A549 (cell line): ENCODE data around the gene BACH1. TPM values are rescaled to one million over a fixed set of nuclear protein-coding genes. Genes with fewer than 3 reads are reported as not detected.

Experiments used
- ATAC-seq, 2 experiments: fragments of 200-7000 bp in 1 of 2; fragments of >200 bp in 1 of 2; cut with Nextera tagmentation in 1 of 2; cut with Tn5 transposase in 1 of 2; 3 replicates each; pipeline versions ENCODE4 v1.8.0 to v1.9.1; 2018 to 2020; ENCODE audit warnings: mild to moderate bottlenecking in 1 of 2, moderate library complexity in 1 of 2
- CTCF ChIA-PET: fragments of 300-600 bp; sonication (Branson Sonifier 250); formaldehyde crosslinking; extraction: SDS; loops from one replicate; lab custom pipeline; 2021; ENCODE audit warnings: antibody characterized with exemption, inconsistent platforms; lab: Yijun Ruan, JAX
- POLR2A ChIA-PET: fragments of 350-600 bp; formaldehyde crosslinking; extraction: SDS; loops from one replicate; lab custom pipeline; 2021; ENCODE audit warnings: antibody characterized with exemption, inconsistent platforms; lab: Yijun Ruan, JAX
- DNase-seq, 2 experiments: peaks; one replicate each; pipeline versions ENCODE4 v3.0.0 to v3.0.0-alpha.2; 2011 to 2016; ENCODE audit warnings: low read depth in 1 of 2, low spot score in 1 of 2
- FAIRE-seq: peaks from 2 replicates; lab custom pipeline; 2011; peaks lifted over from hg19 to GRCh38; lab: Jason Lieb, UNC
- H3K27ac ChIP-seq, 2 experiments: fragments of >200 bp; sonication (Bioruptor Twin); formaldehyde crosslinking; 3 replicates each; pipeline ENCODE4 v1.5.1; 2016 to 2017
- H3K4me1 ChIP-seq: fragments of >200 bp; sonication (Bioruptor Twin); formaldehyde crosslinking; 3 replicates; pipeline ENCODE4 v1.6.1; 2016
- H3K4me2 ChIP-seq: fragments of >200 bp; sonication (Bioruptor Twin); formaldehyde crosslinking; 3 replicates; pipeline ENCODE4 v1.6.1; 2016
- H3K4me3 ChIP-seq: fragments of >200 bp; sonication (Bioruptor Twin); formaldehyde crosslinking; 3 replicates; pipeline ENCODE4 v1.5.1; 2016
- H3K9me3 ChIP-seq: fragments of >200 bp; sonication (Bioruptor Twin); formaldehyde crosslinking; 3 replicates; pipeline ENCODE4 v1.6.1; 2016
- BHLHE40 ChIP-seq: IDR thresholded peaks from 2 replicates; pipeline ENCODE4 v1.6.1; 2012; ENCODE audit warnings: low read depth, low read length, inconsistent platforms
- CBX8 ChIP-seq: fragments of 200-600 bp; sonication (generic); IDR thresholded peaks from 2 replicates; pipeline ENCODE4 v1.6.1; 2016
- EHMT2 ChIP-seq: fragments of 200-600 bp; sonication (generic); IDR thresholded peaks from 2 replicates; pipeline ENCODE4 v1.6.1; 2016; ENCODE audit warnings: antibody characterized with exemption, low read depth, mild to moderate bottlenecking, moderate library complexity
- EP300 ChIP-seq, 2 experiments: fragments of >200 bp; sonication (Bioruptor Twin); formaldehyde crosslinking; IDR thresholded peaks; 2 replicates in 1 of 2; 3 replicates in 1 of 2; pipeline ENCODE4 v1.6.1; 2016 to 2017
- ESRRA ChIP-seq: fragments of 150-350 bp; IDR thresholded peaks from 2 replicates; pipeline ENCODE4 v1.6.1; 2014; ENCODE audit warnings: mild to moderate bottlenecking, low read length, borderline replicate concordance
- FOSL2 ChIP-seq, 2 experiments: fragments of 450-650 bp in 1 of 2; fragments of >200 bp in 1 of 2; sonication (Bioruptor Twin) in 1 of 2; formaldehyde crosslinking; IDR thresholded peaks; 2 replicates each; pipeline versions ENCODE4 v1.5.0 to v1.6.1; 2016 to 2020; ENCODE audit warnings: mild to moderate bottlenecking in 1 of 2, moderate library complexity in 1 of 2
- GATA3 ChIP-seq: IDR thresholded peaks from 2 replicates; pipeline ENCODE4 v1.6.1; 2012; ENCODE audit warnings: borderline replicate concordance
- HDAC2 ChIP-seq: fragments of 200-600 bp; sonication (generic); IDR thresholded peaks from 2 replicates; pipeline ENCODE4 v1.6.1; 2016
- HOXA7 ChIP-seq: fragments of 250-450 bp; sonication (Bioruptor Pico); IDR thresholded peaks from 2 replicates; pipeline ENCODE4 v1.5.0; 2020; ENCODE audit warnings: mild to moderate bottlenecking, moderate library complexity
- KDM5A ChIP-seq: fragments of 200-600 bp; sonication (generic); IDR thresholded peaks from 2 replicates; pipeline ENCODE4 v1.6.1; 2016; ENCODE audit warnings: antibody characterized with exemption, mild to moderate bottlenecking
- MAFK ChIP-seq: fragments of 450-650 bp; IDR thresholded peaks from 2 replicates; pipeline ENCODE4 v1.6.1; 2014; ENCODE audit not compliant: partially characterized antibody
- MAZ ChIP-seq: fragments of 150-350 bp; IDR thresholded peaks from 2 replicates; pipeline ENCODE4 v1.6.1; 2014; ENCODE audit warnings: antibody characterized with exemption, low read depth, low read length, borderline replicate concordance
- NPAS2 ChIP-seq: fragments of 250-450 bp; sonication (Bioruptor Pico); IDR thresholded peaks from 2 replicates; pipeline ENCODE4 v1.8.0; 2022; ENCODE audit warnings: mild to moderate bottlenecking, moderate library complexity, borderline replicate concordance
- PBX3 ChIP-seq: IDR thresholded peaks from 2 replicates; pipeline ENCODE4 v1.6.1; 2012
- POLR2A ChIP-seq: IDR thresholded peaks from 2 replicates; pipeline ENCODE4 v1.6.1; 2012; ENCODE audit warnings: mild to moderate bottlenecking, low read length
- RAD21 ChIP-seq, 2 experiments: fragments of >200 bp in 1 of 2; sonication (Bioruptor Twin) in 1 of 2; formaldehyde crosslinking in 1 of 2; IDR thresholded peaks in 1 of 2; conservative IDR thresholded peaks in 1 of 2; 2 replicates in 1 of 2; 3 replicates in 1 of 2; pipeline ENCODE4 v1.6.1; 2012 to 2018; ENCODE audit warnings: inconsistent platforms in 1 of 2
- RCOR1 ChIP-seq: fragments of 150-350 bp; IDR thresholded peaks from 2 replicates; pipeline ENCODE4 v1.6.1; 2014; ENCODE audit warnings: antibody characterized with exemption, low read length, low read depth
- TFCP2L1 ChIP-seq: fragments of 250-450 bp; sonication (Bioruptor Pico); IDR thresholded peaks from 2 replicates; pipeline ENCODE4 v1.5.0; 2021; ENCODE audit warnings: mild to moderate bottlenecking
- TP53 ChIP-seq: fragments of 250-450 bp; sonication (Bioruptor Pico); IDR thresholded peaks from 2 replicates; pipeline ENCODE4 v1.5.0; 2021; ENCODE audit warnings: mild to moderate bottlenecking, moderate library complexity
- ZSCAN20 ChIP-seq: fragments of 250-450 bp; sonication (Bioruptor Pico); IDR thresholded peaks from 2 replicates; pipeline ENCODE4 v1.8.0; 2022; ENCODE audit warnings: mild to moderate bottlenecking, moderate library complexity
- WGBS: methylation state at CpG from one replicate; pipeline ENCODE4 v1.1.6; 2017; ENCODE audit errors: missing lambda C conversion rate; 5-methylcytosine and 5-hydroxymethylcytosine counted together
- polyA plus RNA-seq, 4 experiments: library from polyadenylated mRNA; depleted of rRNA in 3 of 4; stranded (reverse); fragments of >200 nt; fragmentation: RNase III in 1 of 4; extraction: RNeasy Plus Mini Kit Qiagen cat#74134 plus additional on column Dnase treatment in 1 of 4; gene quantifications; 2 replicates in 3 of 4; 3 replicates in 1 of 4; pipeline ENCODE4 v1.2.3, GENCODE V29; 2011 to 2017
- TF ChIP-seq, protein P1 (sequence below): IDR thresholded peaks from 2 replicates; pipeline ENCODE4 v1.6.1; 2012; ENCODE audit warnings: low read depth, borderline replicate concordance
- TF ChIP-seq, protein P2 (sequence below): fragments of >200 bp; sonication (Bioruptor Twin); formaldehyde crosslinking; IDR thresholded peaks from 3 replicates; pipeline ENCODE4 v1.5.1; 2016
- TF ChIP-seq, protein P3 (sequence below): fragments of >200 bp; sonication (Bioruptor Twin); formaldehyde crosslinking; IDR thresholded peaks from 3 replicates; pipeline ENCODE4 v1.6.1; 2016

The BACH1 gene
- polyA plus RNA-seq, 2 of the 4 experiments (the other 2 are of a cell fraction) = 5.0 to 21.4 TPM

DNA sequence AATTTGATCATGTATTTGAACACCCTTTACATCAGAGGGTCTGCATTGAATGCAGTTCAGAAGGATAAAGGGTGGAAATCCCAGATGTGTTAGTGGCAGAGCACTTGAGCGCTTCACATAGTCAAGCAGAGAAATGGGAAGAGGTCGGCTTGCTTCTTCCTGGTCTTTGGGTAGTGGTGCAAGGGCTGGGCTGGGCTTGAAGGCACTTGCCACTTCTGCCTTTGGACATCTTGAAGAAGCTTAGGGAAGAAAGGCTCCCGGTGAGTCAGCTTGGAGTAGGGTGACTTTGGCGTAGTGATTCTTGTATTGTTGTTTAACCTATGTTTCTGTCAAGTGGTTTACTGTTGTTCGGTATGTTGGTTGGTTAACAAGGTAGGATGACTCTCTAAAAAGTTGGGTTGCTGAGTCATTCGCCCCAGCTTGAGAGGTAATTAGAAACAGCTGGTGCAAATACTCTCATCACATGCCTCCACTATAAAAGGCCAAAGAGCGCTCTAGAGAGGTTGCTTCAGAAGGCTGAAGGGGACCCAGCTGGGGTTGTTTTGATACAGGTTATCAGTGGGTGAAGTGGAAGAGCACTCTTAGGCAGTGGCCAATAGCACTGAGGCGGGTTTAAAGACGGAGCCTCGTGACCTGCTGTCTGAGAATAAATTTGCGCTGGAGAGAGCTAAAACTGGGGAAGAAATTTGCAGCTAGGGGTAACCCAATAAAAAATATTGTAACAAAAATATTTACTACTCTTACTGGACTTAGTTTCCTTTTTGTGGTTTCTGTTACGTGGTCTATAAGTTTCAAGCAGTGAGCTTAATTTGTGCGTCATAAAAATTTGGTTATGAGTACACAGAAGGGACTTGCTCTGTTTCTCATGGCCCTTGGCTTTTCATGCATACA lies 1.4 kb downstream of the BACH1 start:
- TF ChIP-seq MAFK (peak; percentile 59), GATA3 (no peak), FOSL2 (IDR thresholded peaks at IDR 0.05) (0 out of 2 replicates have a peak, but pooled peaks have one; percentile 13), FOSL2 (CRISPR knock-in tag; IDR thresholded peaks at IDR 0.05) (peak; percentile 39; the same call in 1 of the 2 replicates), RAD21 (conservative IDR thresholded peaks at IDR 0.05 in 1 of 2, IDR thresholded peaks at IDR 0.05 in 1 of 2) (no peak)
- TF ChIP-seq, protein P1, sequence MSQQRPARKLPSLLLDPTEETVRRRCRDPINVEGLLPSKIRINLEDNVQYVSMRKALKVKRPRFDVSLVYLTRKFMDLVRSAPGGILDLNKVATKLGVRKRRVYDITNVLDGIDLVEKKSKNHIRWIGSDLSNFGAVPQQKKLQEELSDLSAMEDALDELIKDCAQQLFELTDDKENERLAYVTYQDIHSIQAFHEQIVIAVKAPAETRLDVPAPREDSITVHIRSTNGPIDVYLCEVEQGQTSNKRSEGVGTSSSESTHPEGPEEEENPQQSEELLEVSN = no peak
- Histone ChIP-seq H3K9me3 (no peaks in the 10 kb centered on the region), H3K4me2 (peak overlapping the region; percentile 85), H3K4me3 (peak overlapping the region; percentile 94), H3K27ac (peak overlapping the region; percentile 88 to 98), H3K4me1 (peaks cover 47% of the 10 kb centered on the region)
- POLR2A ChIA-PET = interaction anchor here (0.7 to 2.3 kb wide), 4 partner anchors 14 to 185 kb away, joined by 3 to 6 read pairs (median 4); no protein-coding TSS in a partner anchor
- FAIRE-seq (no peak), DNase-seq (peak; percentile 13 to 53), ATAC-seq (peak; percentile 38 to 55; a peak in 5 of 6 replicates)
- 38% methylated on average over 13 of the region's 13 CpGs for WGBS
- CTCF ChIA-PET = interaction anchor here (0.8 to 5.8 kb wide), 4 partner anchors 49 to 136 kb away, joined by 3 to 35 read pairs (median 6); no protein-coding TSS in a partner anchor

DNA sequence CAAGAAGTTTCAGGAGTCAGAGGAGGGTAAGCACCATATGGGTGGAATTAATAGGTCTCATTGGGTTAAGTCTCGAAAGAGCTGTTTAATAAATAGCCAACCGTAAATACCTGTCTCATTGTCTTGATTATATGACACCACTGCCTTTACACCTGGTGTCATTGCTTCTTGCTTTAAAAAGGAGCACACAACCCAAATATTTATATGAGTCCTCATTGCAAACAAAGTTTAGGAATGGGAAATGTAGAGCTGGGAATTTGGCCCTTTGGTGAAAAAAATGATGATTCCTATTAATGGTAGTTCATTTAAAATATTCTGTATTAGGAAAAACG lies 2.1 kb downstream of the BACH1 start:
- no peak for ATAC-seq
- Histone ChIP-seq H3K9me3 (no peaks in the 10 kb centered on the region), H3K4me2 (peak overlapping the region; percentile 85), H3K27ac (no peak overlapping the region; a peak in 2 of 6 replicates), H3K4me3 (peak overlapping the region; percentile 94; the same call in 1 of the 3 replicates), H3K4me1 (peaks cover 48% of the 10 kb centered on the region)
- no peak for DNase-seq
- FAIRE-seq = no peak
- ChIA-PET CTCF (interaction anchor here (0.8 to 5.8 kb wide), 3 partner anchors 48 to 136 kb away, joined by 4 to 35 read pairs (median 7); no protein-coding TSS in a partner anchor), POLR2A (interaction anchor here (0.7 to 2.3 kb wide), 2 partner anchors 47 to 185 kb away, joined by 3 to 6 read pairs; no protein-coding TSS in a partner anchor)
- TF ChIP-seq CBX8 (no peak), ESRRA (no peak)
- WGBS = 51% methylated on average over 3 of the region's 3 CpGs

GRCh38 chr21:29301691-29302090 lies 3.0 kb downstream of the BACH1 start:
- WGBS = 71% methylated on average over 6 of the region's 6 CpGs
- POLR2A ChIA-PET = no interaction called here
- Histone ChIP-seq H3K4me3 (no peak overlapping the region), H3K4me1 (peaks cover 48% of the 10 kb centered on the region), H3K27ac (no peak overlapping the region), H3K9me3 (no peaks in the 10 kb centered on the region), H3K4me2 (peak overlapping the region; percentile 85)
- CTCF ChIA-PET = interaction anchor here (1.8 to 5.8 kb wide), 2 partner anchors 47 to 137 kb away, joined by 7 to 35 read pairs; no protein-coding TSS in a partner anchor
- no peak for DNase-seq
- FAIRE-seq = no peak
- TF ChIP-seq KDM5A (no peak), BHLHE40 (no peak), EHMT2 (no peak), MAZ (no peak), NPAS2 (CRISPR knock-in tag) (no peak), POLR2A (no peak), RAD21 (conservative IDR thresholded peaks at IDR 0.05 in 1 of 2, IDR thresholded peaks at IDR 0.05 in 1 of 2) (no peak), RCOR1 (no peak), HOXA7 (CRISPR knock-in tag) (no peak), TP53 (CRISPR knock-in tag) (no peak), HDAC2 (no peak), ZSCAN20 (CRISPR knock-in tag) (no peak), TFCP2L1 (no peak), EP300 (IDR thresholded peaks at IDR 0.05) (no peak), GATA3 (no peak), PBX3 (no peak)
- TF ChIP-seq, protein P2, sequence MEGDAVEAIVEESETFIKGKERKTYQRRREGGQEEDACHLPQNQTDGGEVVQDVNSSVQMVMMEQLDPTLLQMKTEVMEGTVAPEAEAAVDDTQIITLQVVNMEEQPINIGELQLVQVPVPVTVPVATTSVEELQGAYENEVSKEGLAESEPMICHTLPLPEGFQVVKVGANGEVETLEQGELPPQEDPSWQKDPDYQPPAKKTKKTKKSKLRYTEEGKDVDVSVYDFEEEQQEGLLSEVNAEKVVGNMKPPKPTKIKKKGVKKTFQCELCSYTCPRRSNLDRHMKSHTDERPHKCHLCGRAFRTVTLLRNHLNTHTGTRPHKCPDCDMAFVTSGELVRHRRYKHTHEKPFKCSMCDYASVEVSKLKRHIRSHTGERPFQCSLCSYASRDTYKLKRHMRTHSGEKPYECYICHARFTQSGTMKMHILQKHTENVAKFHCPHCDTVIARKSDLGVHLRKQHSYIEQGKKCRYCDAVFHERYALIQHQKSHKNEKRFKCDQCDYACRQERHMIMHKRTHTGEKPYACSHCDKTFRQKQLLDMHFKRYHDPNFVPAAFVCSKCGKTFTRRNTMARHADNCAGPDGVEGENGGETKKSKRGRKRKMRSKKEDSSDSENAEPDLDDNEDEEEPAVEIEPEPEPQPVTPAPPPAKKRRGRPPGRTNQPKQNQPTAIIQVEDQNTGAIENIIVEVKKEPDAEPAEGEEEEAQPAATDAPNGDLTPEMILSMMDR = no peak
- TF ChIP-seq, protein P3, sequence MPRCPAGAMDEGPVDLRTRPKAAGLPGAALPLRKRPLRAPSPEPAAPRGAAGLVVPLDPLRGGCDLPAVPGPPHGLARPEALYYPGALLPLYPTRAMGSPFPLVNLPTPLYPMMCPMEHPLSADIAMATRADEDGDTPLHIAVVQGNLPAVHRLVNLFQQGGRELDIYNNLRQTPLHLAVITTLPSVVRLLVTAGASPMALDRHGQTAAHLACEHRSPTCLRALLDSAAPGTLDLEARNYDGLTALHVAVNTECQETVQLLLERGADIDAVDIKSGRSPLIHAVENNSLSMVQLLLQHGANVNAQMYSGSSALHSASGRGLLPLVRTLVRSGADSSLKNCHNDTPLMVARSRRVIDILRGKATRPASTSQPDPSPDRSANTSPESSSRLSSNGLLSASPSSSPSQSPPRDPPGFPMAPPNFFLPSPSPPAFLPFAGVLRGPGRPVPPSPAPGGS = no peak
- no peak for ATAC-seq
